A549 treated with DMSO at 1 μM for 4 hours (cell line): Measurements from ENCODE around the gene ZNF205. TPM values are rescaled to one million over a fixed set of nuclear protein-coding genes. Genes with fewer than 3 reads are reported as not detected.

ENCODE experiments used
- total RNA-seq: library from RNA; stranded (reverse); fragments of 200-300 nt; extraction: Qiagen RNA extraction; gene quantifications from 5 replicates; pipeline ENCODE4 v1.2.3, GENCODE V29; 2022; ENCODE audit warnings: low read depth

Gene ZNF205
- total RNA-seq, result 10.9 to 15.0 TPM (median 12.1 TPM) in 5 replicates

DNA sequence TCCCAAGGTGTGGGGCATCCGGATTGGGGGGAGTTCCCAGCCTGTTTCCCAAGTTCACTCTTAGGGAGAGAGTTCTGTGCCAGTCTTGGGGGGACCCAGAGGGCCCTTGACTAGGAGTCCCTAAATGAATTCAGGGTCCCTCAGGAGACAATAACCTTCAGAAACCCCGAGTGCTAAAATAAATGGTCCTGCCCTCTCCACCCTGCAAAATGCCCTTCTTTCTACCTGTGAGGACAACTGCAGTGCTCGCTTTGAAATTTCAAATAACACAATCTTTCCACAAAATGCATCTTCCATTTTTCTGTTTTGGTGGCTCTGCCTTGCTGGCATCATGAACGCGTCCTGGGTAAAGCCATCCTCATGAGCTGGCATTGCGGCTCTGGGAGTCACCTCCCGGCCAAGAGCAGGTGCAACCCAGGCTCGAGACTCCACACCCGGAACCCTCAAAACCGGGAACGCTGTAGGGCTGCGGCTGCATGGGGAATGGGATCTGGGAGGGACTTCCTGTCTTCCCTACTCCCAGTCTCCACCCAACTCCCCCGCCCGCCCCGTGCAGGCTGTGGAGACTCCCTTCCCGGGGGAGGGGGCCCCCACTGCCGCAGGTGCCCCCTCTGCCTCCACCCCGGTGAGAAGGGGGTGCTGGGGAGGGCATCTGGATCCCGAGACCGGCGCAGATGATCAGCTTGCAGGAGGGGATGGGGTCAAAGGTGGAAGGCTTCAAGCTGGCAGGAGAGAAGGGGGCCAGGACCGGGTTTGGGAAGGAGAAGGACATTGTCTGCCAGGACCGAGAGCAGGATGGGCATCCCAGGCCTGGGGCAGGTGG, at the start of gene ZNF205:
TSS of gene ZNF205 (plus strand) at position 529 of the 823 bp plus-strand sequence. CDS start 845 bp downstream, outside the sequence.

DNA sequence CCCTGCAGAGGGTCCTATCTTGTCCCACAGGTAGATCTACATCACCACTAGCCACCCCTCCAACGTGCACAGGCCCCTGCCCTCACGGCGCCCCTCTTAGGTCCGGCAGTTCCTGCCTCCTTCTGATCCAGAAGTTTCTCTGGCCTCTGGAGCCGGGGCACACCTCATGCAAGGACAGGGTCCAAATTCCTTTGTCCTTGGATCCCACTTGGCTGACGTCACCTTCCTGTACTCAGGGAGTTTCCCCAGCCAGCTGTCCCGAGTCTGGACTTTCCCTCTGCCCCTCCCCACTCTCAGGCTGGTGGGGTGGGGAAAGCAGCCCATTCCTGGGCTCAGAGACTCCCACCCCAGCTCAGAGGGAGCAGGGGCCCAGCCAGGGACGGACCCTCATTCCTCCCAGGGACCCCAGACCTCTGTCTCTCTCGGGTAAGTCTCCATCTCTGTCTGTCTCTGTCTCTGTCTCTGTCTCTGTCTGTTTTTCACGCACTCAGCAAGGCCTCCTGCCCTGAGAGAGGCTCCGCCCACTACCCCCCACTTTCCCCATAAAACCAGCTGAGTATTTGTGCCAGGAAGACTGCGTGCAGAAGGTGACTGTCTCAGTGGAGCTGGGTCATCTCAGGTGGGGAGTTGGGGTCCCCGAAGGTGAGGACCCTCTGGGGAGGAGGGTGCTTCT, 47.2 kb upstream of the ZNF205 start, which contains the start of gene IL32:
TSS of gene IL32 (plus strand) at position 572 of the 673 bp plus-strand sequence. CDS start 172 bp downstream, outside the sequence.

DNA sequence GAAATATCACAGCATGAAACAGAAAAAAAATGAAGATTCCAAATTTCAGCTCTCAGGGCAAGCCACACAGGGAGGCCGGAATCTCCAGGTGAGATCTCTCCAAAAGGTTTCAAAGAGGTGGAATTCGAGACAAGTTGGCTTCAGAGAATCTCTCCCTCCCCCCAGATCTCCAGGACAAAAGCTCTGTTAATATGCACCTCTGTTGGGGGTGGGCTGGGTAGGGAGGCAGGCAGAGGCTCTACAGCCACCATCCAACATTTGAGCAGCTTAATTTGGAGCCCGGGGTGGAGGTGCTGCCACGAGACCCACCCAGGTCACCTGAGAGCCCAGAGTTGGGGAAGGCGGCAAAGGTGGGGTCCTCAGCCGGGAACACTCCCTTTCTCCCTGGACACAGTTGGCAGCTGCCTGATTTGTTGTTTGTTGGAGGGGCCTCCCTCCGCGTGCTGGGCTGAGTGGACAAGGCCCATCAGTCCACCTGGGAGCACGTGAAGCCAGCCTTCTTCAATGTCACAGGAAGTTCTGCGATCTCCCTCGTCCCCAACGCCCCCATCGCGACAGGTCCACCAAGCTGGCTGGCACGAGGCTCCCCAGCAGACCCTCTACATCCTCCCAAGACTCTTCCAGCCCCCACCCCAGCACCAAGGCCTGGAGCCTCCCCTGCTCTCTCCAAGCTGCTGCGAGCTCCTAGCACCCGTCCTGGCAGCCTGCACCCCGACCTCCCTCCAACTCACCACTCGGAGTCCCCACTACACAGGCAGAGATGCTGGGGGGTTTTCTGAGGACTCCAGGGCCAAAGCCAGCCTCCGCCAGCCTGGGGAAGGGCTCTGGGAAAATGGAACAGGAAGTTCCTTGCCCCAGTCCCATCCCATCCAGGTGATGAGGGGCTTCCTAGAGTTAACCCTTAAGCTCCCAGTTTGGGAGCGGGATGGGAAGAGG, 13.7 kb upstream of the ZNF205 start, which contains the start of gene ZSCAN10:
TSS of gene ZSCAN10 (minus strand) at position 836 of the 936 bp plus-strand sequence. CDS start 6,357 bp downstream, outside the sequence.

DNA sequence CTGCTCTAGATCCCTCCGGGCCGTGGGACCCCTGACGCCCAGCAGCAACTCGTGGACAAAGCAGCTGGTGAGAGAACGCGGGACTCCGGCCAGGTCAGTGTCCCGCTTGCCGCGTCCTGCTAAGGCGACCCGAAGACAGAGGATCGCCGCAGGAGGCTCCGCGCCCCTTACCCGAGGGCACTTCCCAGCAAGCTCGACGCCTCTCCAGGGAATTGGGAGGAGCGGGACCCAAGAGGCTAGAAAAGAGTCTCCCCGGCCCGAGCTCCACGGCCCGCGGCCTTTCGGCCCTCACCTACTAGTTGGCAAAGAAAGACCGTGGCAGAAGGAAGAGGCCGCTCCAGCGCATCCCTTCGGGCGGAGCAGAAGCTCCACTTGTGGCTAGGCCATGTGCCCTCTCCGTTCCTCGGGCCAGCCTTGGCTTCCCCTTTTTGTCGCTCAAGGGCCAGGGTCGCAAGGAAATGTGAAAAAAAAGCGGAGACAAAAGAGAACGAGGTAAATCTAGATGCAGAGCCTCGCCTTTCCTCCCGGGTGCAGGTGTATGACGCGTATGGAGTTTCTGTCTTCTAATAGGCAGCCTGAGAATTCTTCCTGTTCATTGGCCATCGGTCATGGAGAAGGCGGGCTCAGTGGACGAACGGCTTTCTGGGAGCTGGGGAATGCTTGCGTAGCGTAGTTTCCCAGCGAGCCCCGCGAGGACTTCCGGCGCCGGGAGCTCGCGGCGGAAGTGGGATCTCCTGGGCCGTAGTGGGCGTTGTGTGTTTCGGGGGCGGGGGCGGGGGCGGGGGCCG, 22.1 kb downstream of the ZNF205 start, which contains the start of gene ZNF213:
TSS of gene ZNF213 (plus strand) at position 692 of the 788 bp plus-strand sequence. CDS start 2,252 bp downstream, outside the sequence.

Other genes starting within 250 kb of the ZNF205 start
- 44.9 to 59.5 TPM (median 50.8 TPM) in 5 replicates for gene FLYWCH2, start 229.4 kb upstream of the ZNF205 start, total RNA-seq
- 20.1 to 29.5 TPM (median 27.2 TPM) in 5 replicates for gene FLYWCH1, start 200.7 kb upstream of the ZNF205 start, total RNA-seq
- gene KREMEN2, start 148.3 kb upstream of the ZNF205 start, total RNA-seq, result 1.1 to 2.8 TPM (median 2.0 TPM) in 5 replicates
- gene PAQR4, start 143.2 kb upstream of the ZNF205 start, total RNA-seq, result 34.1 to 44.1 TPM (median 38.0 TPM) in 5 replicates
- 69.3 to 97.7 TPM (median 85.3 TPM) in 5 replicates for gene PKMYT1, start 132.1 kb upstream of the ZNF205 start, total RNA-seq
- gene CLDN9, start 99.7 kb upstream of the ZNF205 start, total RNA-seq, result 0.33 to 0.59 TPM (median 0.49 TPM) in 5 replicates
- gene CLDN6, start 94.4 kb upstream of the ZNF205 start, total RNA-seq, result 0.17 to 0.82 TPM (median 0.40 TPM) in 5 replicates
- gene TNFRSF12A, start 92.2 kb upstream of the ZNF205 start, total RNA-seq, result 584 to 710 TPM (median 600 TPM) in 5 replicates
- 206 to 241 TPM (median 224 TPM) in 5 replicates for gene HCFC1R1, start 88.6 kb upstream of the ZNF205 start, total RNA-seq
- 24.1 to 38.0 TPM (median 33.0 TPM) in 5 replicates for gene THOC6, start 88.6 kb upstream of the ZNF205 start, total RNA-seq
- gene BICDL2, start 75.6 kb upstream of the ZNF205 start, total RNA-seq, result not detected in 5 replicates
- 0.69 to 1.1 TPM (median 0.78 TPM) in 5 replicates for gene MMP25, start 66.0 kb upstream of the ZNF205 start, total RNA-seq
- gene IL32, start 46.9 kb upstream of the ZNF205 start, total RNA-seq, result 22.5 to 31.8 TPM (median 27.0 TPM) in 5 replicates
- 0.08 TPM in 1 of 5 replicates, not detected in the others for gene ZSCAN10, start 13.3 kb upstream of the ZNF205 start, total RNA-seq
- 8.2 to 13.3 TPM (median 11.1 TPM) in 5 replicates for gene ZNF213, start 22.4 kb downstream of the ZNF205 start, total RNA-seq
- gene OR1F1, start 75.6 kb downstream of the ZNF205 start, total RNA-seq, result 0.44 to 0.59 TPM (median 0.53 TPM) in 5 replicates
- 8.6 to 11.7 TPM (median 9.0 TPM) in 5 replicates for gene ZNF200, start 122.6 kb downstream of the ZNF205 start, total RNA-seq
- not detected in 5 replicates for gene MEFV, start 144.0 kb downstream of the ZNF205 start, total RNA-seq
- gene ZNF263, start 170.9 kb downstream of the ZNF205 start, total RNA-seq, result 35.3 to 44.6 TPM (median 37.6 TPM) in 5 replicates
- gene TIGD7, start 192.8 kb downstream of the ZNF205 start, total RNA-seq, result 1.3 to 1.8 TPM (median 1.5 TPM) in 5 replicates
- gene ZNF75A, start 192.9 kb downstream of the ZNF205 start, total RNA-seq, result 10.0 to 12.5 TPM (median 12.1 TPM) in 5 replicates
- gene OR2C1, start 243.3 kb downstream of the ZNF205 start, total RNA-seq, result not detected in 5 replicates